Cerebellar nuclear complex (tissue), 1 donor: ENCODE measurements around the gene PPP1R14C.

Source experiments
- DNase-seq, 2 experiments: peaks; one replicate each; lab custom pipeline; 2025; lab: John Stamatoyannopoulos, UW

The PPP1R14C gene

DNA sequence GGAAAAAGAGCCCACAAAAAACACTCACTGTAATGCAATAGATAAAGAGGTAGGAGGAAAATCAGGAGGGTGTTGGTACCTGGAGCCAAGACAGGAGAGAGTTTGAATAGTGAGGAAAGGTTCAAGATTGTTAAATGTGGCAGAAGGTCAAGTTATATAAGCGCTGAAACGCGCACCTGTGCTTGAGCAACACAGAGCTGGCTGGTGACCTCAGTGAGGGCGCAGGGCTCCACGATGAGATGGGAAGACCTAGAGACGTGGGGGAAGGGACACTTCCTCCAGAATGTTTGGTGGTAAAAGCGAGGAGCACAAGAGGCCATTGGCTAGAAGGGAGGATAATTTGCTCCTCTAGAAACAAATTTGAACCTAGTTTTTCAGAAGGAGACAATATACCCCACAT lies 4.2 kb upstream of the PPP1R14C start:
- DNase-seq = no peak

DNA sequence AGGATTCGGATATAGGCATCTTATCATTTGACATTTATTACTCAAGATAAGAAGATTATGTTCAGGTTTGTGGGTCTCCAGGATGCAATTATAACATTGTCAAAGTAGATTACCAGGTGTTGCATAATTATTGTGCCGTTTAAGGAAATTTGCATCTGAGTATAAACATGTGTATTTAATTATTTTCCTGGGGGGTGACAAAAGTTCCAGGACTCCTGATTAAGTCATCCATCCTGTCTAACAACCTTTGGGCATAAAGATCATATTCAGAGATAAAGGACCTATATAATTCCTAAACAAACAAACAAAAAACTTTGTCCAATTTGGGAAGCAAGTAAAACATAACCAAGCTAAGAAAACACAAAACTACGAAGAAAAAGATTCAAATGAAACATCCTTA lies 3.3 kb upstream of the PPP1R14C start:
- no peak for DNase-seq

GRCh38 chr6:150140236-150140969 lies 2.4 kb upstream of the PPP1R14C start:
- DNase-seq = no peak

DNA sequence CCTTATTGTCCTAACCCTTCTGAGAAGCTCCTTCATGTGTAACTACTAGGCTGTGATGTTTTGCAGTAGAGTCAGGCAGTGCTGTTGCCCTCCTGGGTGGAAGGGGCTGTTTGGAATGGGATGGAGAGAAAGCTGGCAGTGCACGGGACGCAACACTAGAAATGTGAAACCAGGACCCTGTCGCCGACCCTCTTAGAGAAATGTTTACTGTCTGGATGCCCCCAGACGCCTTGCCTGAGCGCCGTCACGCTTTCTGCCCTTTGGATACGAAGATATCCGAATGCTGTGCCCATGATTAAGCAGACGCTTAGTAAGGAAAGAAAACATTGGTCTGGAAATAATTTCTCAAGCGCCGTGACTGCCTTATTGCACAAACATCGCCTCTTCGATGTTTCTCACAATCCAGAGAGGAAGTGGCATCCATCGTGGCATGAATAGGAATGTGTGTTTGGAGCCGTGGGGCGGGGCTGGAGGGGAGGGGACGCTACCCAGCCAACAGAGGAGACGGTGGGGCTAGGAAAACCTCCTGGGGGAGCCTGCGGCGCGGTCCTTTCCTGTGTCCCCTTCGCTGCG lies 661 bp upstream of the PPP1R14C start:
- peak in 1 of 2 experiments; percentile 21 for DNase-seq

- DNase-seq = no peak
Observed at GRCh38 chr6:150143516-150144293, 861 bp downstream of the PPP1R14C start.

GRCh38 chr6:150144294-150144868 lies 1.5 kb downstream of the PPP1R14C start:
- no peak for DNase-seq

DNA sequence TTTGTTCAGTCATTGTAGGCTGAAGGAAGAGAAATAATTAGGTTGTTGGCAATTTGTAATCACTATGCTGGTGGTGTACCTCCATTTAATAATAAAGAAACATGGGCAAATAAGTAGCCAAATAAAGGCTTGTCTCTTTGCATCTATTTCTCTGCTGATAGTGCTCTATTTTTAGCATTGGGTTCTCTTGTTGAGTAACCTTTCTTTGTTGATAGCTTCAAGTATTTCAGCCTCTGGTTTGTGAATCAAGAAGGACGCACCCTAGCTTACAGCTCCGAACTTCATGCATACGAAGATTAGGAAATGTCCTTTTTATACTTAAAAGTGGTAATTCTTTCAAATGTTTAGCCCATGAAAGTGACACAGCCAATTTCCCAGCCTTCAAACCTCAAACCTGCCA lies 2.6 kb downstream of the PPP1R14C start:
- DNase-seq = no peak

DNA sequence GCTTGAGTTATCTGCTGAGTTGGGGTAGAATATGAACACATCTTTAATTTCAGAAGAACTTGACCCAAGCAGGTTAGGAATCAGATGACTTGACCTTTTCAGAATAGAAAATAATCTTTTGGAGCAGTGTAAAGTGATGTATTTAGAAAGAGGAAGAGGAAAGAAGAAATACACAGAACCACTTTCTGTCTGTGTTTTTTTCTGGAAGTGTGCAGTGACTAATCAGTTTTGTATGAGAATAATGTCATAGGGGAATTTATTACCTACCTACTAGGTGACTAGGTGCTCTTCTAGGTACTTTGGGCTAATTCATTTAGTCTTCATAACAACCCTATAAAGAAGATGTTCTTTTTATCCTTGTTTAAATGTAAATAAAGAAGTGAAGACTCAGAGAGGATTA lies 3.0 kb downstream of the PPP1R14C start:
- no peak for DNase-seq

- no peak for DNase-seq
Observed at GRCh38 chr6:150146436-150146835, 3.6 kb downstream of the PPP1R14C start.

DNA sequence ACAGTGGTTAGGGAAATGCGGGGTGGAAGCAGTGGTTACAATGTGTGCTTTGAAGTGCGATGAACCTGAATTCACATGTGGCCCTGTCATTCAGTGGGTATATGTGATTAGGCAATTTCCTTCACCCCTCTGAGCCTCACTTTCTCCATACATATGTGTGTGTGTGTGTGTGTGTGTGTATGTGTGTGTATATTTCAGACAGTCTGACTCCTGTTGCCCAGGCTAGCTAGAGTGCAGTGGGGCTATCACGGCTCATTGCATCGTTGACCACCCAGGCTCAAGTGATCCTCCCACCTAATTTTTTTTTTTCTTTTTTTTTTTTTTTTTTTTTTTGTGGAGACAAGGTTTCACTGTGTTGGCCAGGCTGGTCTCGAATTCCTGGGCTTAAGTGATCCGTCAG lies 6.3 kb downstream of the PPP1R14C start:
- no peak for DNase-seq

DNA sequence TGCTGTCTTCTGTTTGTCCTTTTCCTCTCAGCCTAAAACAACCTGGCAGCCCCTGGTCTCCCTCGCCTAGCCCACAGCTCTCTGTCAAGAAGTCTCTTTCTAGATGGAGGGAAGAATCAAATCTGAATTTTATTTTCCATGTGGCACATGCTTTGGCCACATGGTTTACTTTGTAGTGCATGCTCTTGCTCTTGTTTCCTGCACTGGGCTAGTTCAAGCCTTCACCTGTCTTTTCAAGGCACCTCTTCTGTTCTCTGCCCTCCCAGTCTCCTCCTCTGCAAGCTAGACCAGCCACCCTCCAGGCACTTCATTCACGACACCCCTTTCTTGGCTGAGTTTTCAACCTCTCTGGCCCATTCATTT lies 7.6 kb downstream of the PPP1R14C start:
- no peak for DNase-seq

DNA sequence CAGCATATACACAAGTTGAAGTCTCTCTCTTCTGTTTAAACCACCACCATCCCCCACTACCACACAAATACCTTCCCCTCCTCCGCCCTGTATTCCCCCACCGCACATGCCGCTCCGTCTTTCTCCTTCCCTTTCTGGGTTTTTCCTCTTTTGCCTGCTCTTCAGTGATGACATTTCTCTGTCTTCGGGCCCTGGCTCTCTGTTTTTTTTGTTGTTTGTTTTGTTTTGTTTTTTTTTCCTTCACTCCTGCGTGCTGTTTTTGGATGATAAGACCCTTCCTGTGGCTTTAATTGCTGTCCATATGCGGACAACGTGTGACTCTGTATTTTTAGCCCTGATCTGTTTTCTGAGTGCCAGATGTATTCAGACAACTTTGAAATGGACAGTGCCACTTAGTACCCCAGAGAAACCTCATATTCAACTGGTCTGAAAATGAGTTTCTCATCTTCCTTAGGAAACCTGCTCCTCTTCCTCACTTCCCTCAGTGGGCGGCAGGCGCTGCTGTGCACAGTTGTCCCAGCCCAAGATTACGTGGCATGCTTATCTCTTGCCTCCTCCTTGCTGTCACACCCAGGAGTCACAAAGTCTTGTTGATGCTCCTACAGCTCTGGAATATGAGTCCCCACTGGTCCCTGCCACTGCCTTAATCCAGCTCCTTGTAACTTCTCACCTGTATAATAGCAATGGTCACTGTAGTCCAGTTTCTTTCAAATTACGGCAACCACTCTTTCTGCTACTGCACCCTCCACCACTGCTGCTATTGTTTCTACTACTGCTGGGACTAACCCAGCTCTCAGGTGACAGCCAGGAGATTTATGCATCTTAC lies 8.2 kb downstream of the PPP1R14C start:
- no peak for DNase-seq

- DNase-seq = no peak
Observed at GRCh38 chr6:150152891-150153876, 10.3 kb downstream of the PPP1R14C start.

DNA sequence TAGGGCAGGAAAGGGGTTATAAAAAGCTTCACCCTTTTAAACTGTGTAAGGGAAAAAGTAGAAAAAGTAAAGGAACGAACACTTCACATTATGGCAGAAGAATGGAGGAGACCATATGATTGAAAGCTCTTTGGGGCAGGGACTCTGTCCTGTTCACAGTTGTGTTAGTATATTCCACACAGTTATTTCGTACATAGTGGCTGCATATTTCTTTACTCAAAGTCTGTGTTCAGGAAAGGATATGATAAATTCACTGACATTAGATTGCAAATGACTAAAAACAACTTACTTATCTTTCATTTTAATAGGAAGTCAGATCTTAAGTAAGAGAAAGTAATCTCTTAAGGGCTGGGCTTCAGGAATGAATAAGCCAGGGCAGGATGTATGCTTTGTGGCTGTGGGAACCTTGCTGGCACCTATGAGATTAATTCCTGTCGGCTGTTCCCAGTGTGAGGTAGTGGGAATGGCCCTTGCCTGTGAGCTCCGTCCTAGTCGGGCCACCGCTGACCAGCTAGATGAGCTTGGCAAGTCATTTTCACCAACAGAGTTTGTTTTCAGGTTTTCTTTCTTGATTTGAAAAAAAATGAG lies 11.2 kb downstream of the PPP1R14C start:
- no peak for DNase-seq

DNA sequence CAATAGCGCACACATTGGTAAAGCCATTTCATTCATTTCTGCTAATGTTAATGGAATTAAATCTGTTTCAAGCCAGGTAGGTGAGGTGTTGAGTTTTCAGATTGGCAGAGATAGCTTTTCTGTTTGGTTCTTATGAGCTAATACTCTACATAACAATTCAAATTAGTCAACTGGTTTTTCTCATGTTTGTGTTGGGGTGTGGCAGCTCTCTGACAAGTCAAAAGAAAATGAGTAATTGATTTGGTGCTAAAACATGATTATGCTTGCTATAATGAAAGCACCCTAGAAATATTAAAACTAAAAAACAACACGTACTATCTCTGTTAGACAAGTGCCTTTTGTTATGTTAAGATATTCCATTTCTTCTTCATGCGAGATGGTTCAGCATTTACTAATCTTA lies 13.6 kb downstream of the PPP1R14C start:
- DNase-seq = no peak

- no peak for DNase-seq
Observed at GRCh38 chr6:150157081-150157480, 14.2 kb downstream of the PPP1R14C start.

GRCh38 chr6:150159757-150160156 lies 16.9 kb downstream of the PPP1R14C start:
- DNase-seq = no peak

- DNase-seq = no peak
Observed at GRCh38 chr6:150163970-150164369, 21.1 kb downstream of the PPP1R14C start.

GRCh38 chr6:150165020-150165702 lies 22.3 kb downstream of the PPP1R14C start:
- DNase-seq = no peak

GRCh38 chr6:150167479-150167873 lies 24.6 kb downstream of the PPP1R14C start:
- DNase-seq = no peak
